IMR-90 (cell line): Measurements from ENCODE around the gene PELI1. TPM values are rescaled to one million over a fixed set of nuclear protein-coding genes. Genes with fewer than 3 reads are reported as not detected.

ENCODE experiments used
- ATAC-seq: fragments of 200-7000 bp; cut with Tn5 transposase; 2 replicates; pipeline ENCODE4 v1.9.1; 2020; ENCODE audit warnings: low read depth, mild to moderate bottlenecking, moderate library complexity
- BruUV-seq: library from RNA; stranded (reverse); fragments of 400-500 nt; replicated peaks from 2 replicates; lab custom pipeline; 2021; lab: Mats Ljungman, UMichigan
- CTCF ChIA-PET: fragments of 300-600 bp; formaldehyde crosslinking; extraction: SDS; loops from one replicate; lab custom pipeline; 2021; ENCODE audit warnings: antibody characterized with exemption; lab: Yijun Ruan, JAX
- POLR2A ChIA-PET: fragments of 300-600 bp; sonication (Branson Sonifier 250); formaldehyde crosslinking; loops from one replicate; lab custom pipeline; 2022; ENCODE audit warnings: antibody characterized with exemption; ENCODE audit not compliant: unreplicated experiment; lab: Charles Lee
- DNase-seq: peaks from one replicate; pipeline ENCODE4 v3.0.0; 2013
- H2AFZ ChIP-seq: replicated peaks from 2 replicates; pipeline ENCODE3; 2013; ENCODE audit warnings: low read length, mild to moderate bottlenecking; ENCODE audit not compliant: poor library complexity
- H2AK5ac ChIP-seq: 2 replicates; pipeline ENCODE4 v1.6.1; 2013; ENCODE audit warnings: low read depth, low read length, inconsistent platforms
- H2AK9ac ChIP-seq: replicated peaks from 2 replicates; pipeline ENCODE3; 2013; ENCODE audit warnings: mild to moderate bottlenecking, low read depth, low read length, moderate library complexity; ENCODE audit not compliant: poor library complexity
- H2BK120ac ChIP-seq: 2 replicates; pipeline ENCODE4 v1.6.1; 2013; ENCODE audit warnings: low read depth, low read length, inconsistent platforms
- H2BK15ac ChIP-seq: 3 replicates; pipeline ENCODE4 v1.6.1; 2013; ENCODE audit warnings: low read depth, low read length, inconsistent platforms
- H2BK20ac ChIP-seq: 2 replicates; pipeline ENCODE4 v1.6.1; 2013; ENCODE audit warnings: low read depth, mild to moderate bottlenecking, inconsistent platforms, low read length, moderate library complexity
- H2BK5ac ChIP-seq: 2 replicates; pipeline ENCODE4 v1.6.1; 2013; ENCODE audit warnings: mild to moderate bottlenecking, low read depth, low read length, inconsistent platforms; ENCODE audit not compliant: poor library complexity, severe bottlenecking
- H3K14ac ChIP-seq: replicated peaks from 2 replicates; pipeline ENCODE4 v1.6.1; 2013; ENCODE audit warnings: low read depth, low read length, inconsistent platforms
- H3K18ac ChIP-seq: 2 replicates; pipeline ENCODE4 v1.6.1; 2013; ENCODE audit warnings: low read depth, low read length, control low read depth
- H3K23ac ChIP-seq: 2 replicates; pipeline ENCODE4 v1.6.1; 2013; ENCODE audit warnings: low read depth, low read length, inconsistent platforms
- H3K27ac ChIP-seq: 2 replicates; pipeline ENCODE4 v1.5.1; 2013; ENCODE audit warnings: mild to moderate bottlenecking, control low read depth, low read length; ENCODE audit not compliant: insufficient read depth
- H3K27me3 ChIP-seq: 2 replicates; pipeline ENCODE4 v1.6.1; 2013; ENCODE audit warnings: low read length; ENCODE audit not compliant: control insufficient read depth, insufficient read depth
- H3K36me3 ChIP-seq: 2 replicates; pipeline ENCODE4 v1.6.1; 2013; ENCODE audit warnings: low read length, mixed read lengths; ENCODE audit not compliant: control insufficient read depth, insufficient read depth
- H3K4ac ChIP-seq: 2 replicates; pipeline ENCODE4 v1.6.1; 2013; ENCODE audit warnings: low read depth, low read length, inconsistent platforms
- H3K4me1 ChIP-seq: 2 replicates; pipeline ENCODE4 v1.6.1; 2013; ENCODE audit warnings: low read length, mixed read lengths; ENCODE audit not compliant: control insufficient read depth, insufficient read depth
- H3K4me2 ChIP-seq: 2 replicates; pipeline ENCODE4 v1.6.1; 2013; ENCODE audit warnings: low read depth, mild to moderate bottlenecking, control low read depth, low read length, moderate library complexity
- H3K4me3 ChIP-seq: 2 replicates; pipeline ENCODE4 v1.5.1; 2013; ENCODE audit warnings: low read depth, mild to moderate bottlenecking, control low read depth, low read length, moderate library complexity; ENCODE audit not compliant: insufficient read depth
- H3K56ac ChIP-seq: 2 replicates; pipeline ENCODE4 v1.6.1; 2013; ENCODE audit warnings: low read length, inconsistent platforms; ENCODE audit not compliant: insufficient read depth; ENCODE audit errors: extremely low read depth
- H3K79me1 ChIP-seq, 2 experiments: 2 replicates each; pipeline ENCODE4 v1.6.1; 2013; ENCODE audit warnings: low read length in 2 of 2, inconsistent platforms in 1 of 2, low read depth in 1 of 2
- H3K9ac ChIP-seq: 2 replicates; pipeline ENCODE4 v1.6.1; 2013; ENCODE audit warnings: low read depth, low read length, control low read depth
- H3K9me1 ChIP-seq: 2 replicates; pipeline ENCODE4 v1.6.1; 2013; ENCODE audit warnings: low read length, inconsistent platforms; ENCODE audit not compliant: insufficient read depth
- H3K9me3 ChIP-seq: 2 replicates; pipeline ENCODE4 v1.6.1; 2013; ENCODE audit warnings: low read length; ENCODE audit not compliant: control insufficient read depth, insufficient read depth
- H4K20me1 ChIP-seq: 2 replicates; pipeline ENCODE4 v1.6.1; 2013; ENCODE audit warnings: low read length, inconsistent platforms; ENCODE audit not compliant: insufficient read depth
- H4K5ac ChIP-seq: 2 replicates; pipeline ENCODE4 v1.6.1; 2013; ENCODE audit warnings: mild to moderate bottlenecking, low read depth, low read length, control low read depth
- H4K8ac ChIP-seq, 2 experiments: 2 replicates each; pipeline ENCODE4 v1.6.1; 2013; ENCODE audit warnings: low read depth in 2 of 2, low read length in 2 of 2, control low read depth in 1 of 2, inconsistent platforms in 1 of 2
- H4K91ac ChIP-seq: 2 replicates; pipeline ENCODE4 v1.6.1; 2013; ENCODE audit warnings: low read depth, low read length, inconsistent platforms; ENCODE audit not compliant: insufficient read depth
- CEBPB ChIP-seq: IDR thresholded peaks from 2 replicates; pipeline ENCODE4 v1.6.1; 2012; ENCODE audit warnings: low read depth, low read length, improper control_type of control experiment
- CHD1 ChIP-seq: IDR thresholded peaks from 2 replicates; pipeline ENCODE4 v1.6.1; 2012; ENCODE audit warnings: low read depth, low read length, improper control_type of control experiment
- CTCF ChIP-seq: conservative IDR thresholded peaks from 2 replicates; pipeline ENCODE4 v1.5.1; 2012; ENCODE audit warnings: mild to moderate bottlenecking, low read depth, low read length, improper control_type of control experiment
- ELK1 ChIP-seq: fragments of 150-350 bp; IDR thresholded peaks from 2 replicates; pipeline ENCODE4 v1.6.1; 2016; ENCODE audit warnings: low read depth, mild to moderate bottlenecking, low read length, moderate library complexity, borderline replicate concordance
- FOS ChIP-seq: fragments of 150-350 bp; IDR thresholded peaks from 2 replicates; pipeline ENCODE4 v1.6.1; 2016; ENCODE audit warnings: low read depth, low read length
- MAFK ChIP-seq: IDR thresholded peaks from 2 replicates; pipeline ENCODE4 v1.6.1; 2012; ENCODE audit warnings: low read depth, low read length, improper control_type of control experiment
- MAZ ChIP-seq: IDR thresholded peaks from 2 replicates; pipeline ENCODE4 v1.6.1; 2012; ENCODE audit warnings: low read depth, mild to moderate bottlenecking, low read length, improper control_type of control experiment, moderate library complexity, borderline replicate concordance
- MXI1 ChIP-seq: IDR thresholded peaks from 2 replicates; pipeline ENCODE4 v1.6.1; 2012; ENCODE audit warnings: low read depth, mild to moderate bottlenecking, low read length, moderate library complexity, borderline replicate concordance
- NFE2L2 ChIP-seq: fragments of 150-350 bp; IDR thresholded peaks from 2 replicates; pipeline ENCODE4 v1.6.1; 2016; ENCODE audit warnings: low read depth, mild to moderate bottlenecking, low read length
- POLR2A ChIP-seq: IDR thresholded peaks from 2 replicates; pipeline ENCODE4 v1.6.1; 2012; ENCODE audit warnings: mild to moderate bottlenecking, low read depth, low read length
- RAD21 ChIP-seq: IDR thresholded peaks from 2 replicates; pipeline ENCODE4 v1.6.1; 2012; ENCODE audit warnings: low read length, improper control_type of control experiment
- RFX5 ChIP-seq: IDR thresholded peaks from 2 replicates; pipeline ENCODE4 v1.8.0; 2012; ENCODE audit warnings: low read depth, mild to moderate bottlenecking, low read length, moderate library complexity
- SMC3 ChIP-seq: fragments of 150-350 bp; IDR thresholded peaks from 2 replicates; pipeline ENCODE4 v1.6.1; 2016; ENCODE audit warnings: low read depth, mild to moderate bottlenecking, antibody characterized with exemption, low read length, moderate library complexity
- USF2 ChIP-seq: fragments of 150-350 bp; IDR thresholded peaks from 2 replicates; pipeline ENCODE4 v1.6.1; 2017; ENCODE audit warnings: mild to moderate bottlenecking, antibody characterized with exemption, low read length, low read depth
- WGBS, 2 experiments: methylation state at CpG; one replicate each; pipeline versions ENCODE4 v1.1.5 to v1.1.7; 2013; ENCODE audit warnings: missing lambda C conversion rate in 2 of 2; ENCODE audit not compliant: insufficient read length in 1 of 2; ENCODE audit errors: extremely low coverage in 2 of 2; 5-methylcytosine and 5-hydroxymethylcytosine counted together
- dilution Hi-C: fragments of 300-500 bp; cut with HindIII; formaldehyde crosslinking; loops from one replicate; pipeline ENCODE4 v1.14.3; 2018; ENCODE audit warnings: low sequenced_read_pairs; ENCODE audit not compliant: unreplicated experiment
- in situ Hi-C: fragments of 300-500 bp; cut with MboI; formaldehyde crosslinking; loops from 3 replicates; pipeline ENCODE4 v1.14.3; 2019; ENCODE audit warnings: low sequenced_read_pairs, inconsistent platforms, mixed read lengths
- intact Hi-C: fragments of 100-400 bp; cut with micrococcal nuclease; formaldehyde crosslinking; loops from 2 replicates; pipeline ENCODE4 v1.10.0; 2022
- polyA plus RNA-seq, 3 experiments: library from polyadenylated mRNA; depleted of rRNA; stranded (reverse); fragments of >200 nt; gene quantifications; 2 replicates each; pipeline ENCODE4 v1.2.3, GENCODE V29; 2012; ENCODE audit warnings: low replicate concordance in 1 of 3
- total RNA-seq: library from RNA; depleted of rRNA; stranded (reverse); fragments of >200 nt; gene quantifications from 2 replicates; pipeline ENCODE4 v1.2.3, GENCODE V29; 2012

The PELI1 gene
- total and polyA plus RNA-seq, 2 of the 4 experiments (the other 2 are of a cell fraction) = 2.2 to 2.5 TPM

GRCh38 chr2:64104933-64105332, 39.3 kb downstream of the PELI1 start:
- no peak overlapping the region for H2BK20ac ChIP-seq
- dilution Hi-C loops = no loop called here
- no peak overlapping the region for H3K27ac ChIP-seq
- H2BK15ac ChIP-seq = no peak overlapping the region
- in situ Hi-C loops = no loop called here
- H3K56ac ChIP-seq = no peak overlapping the region
- CTCF ChIA-PET = no interaction called here
- DNase-seq = no peak
- no peak overlapping the region for H3K4me2 ChIP-seq
- no peak overlapping the region for H3K4me3 ChIP-seq
- no peak overlapping the region for H3K4ac ChIP-seq
- no peak overlapping the region for H4K91ac ChIP-seq
- H3K27me3 ChIP-seq = no peaks in the 10 kb centered on the region
- no peaks in the 10 kb centered on the region for H3K79me1 ChIP-seq
- POLR2A ChIA-PET = no interaction called here
- intact Hi-C loops = no loop called here
- no peak overlapping the region for H2BK5ac ChIP-seq
- H2BK120ac ChIP-seq = no peak overlapping the region
- no peak overlapping the region for H3K14ac ChIP-seq
- 0 out of 2 replicates have a peak, but pooled peaks cover 1% of the 10 kb centered on the region for H3K36me3 ChIP-seq
- WGBS, 2 experiments = no CpG with 5 or more reads among the region's 1 CpG
- H2AK9ac ChIP-seq = no peak overlapping the region
- no peaks in the 10 kb centered on the region for H3K9me3 ChIP-seq
- H3K18ac ChIP-seq = no peak overlapping the region
- no peaks in the 10 kb centered on the region for H3K4me1 ChIP-seq
- no peak overlapping the region for H2AFZ ChIP-seq
- H2AK5ac ChIP-seq = no peak overlapping the region
- no peak overlapping the region for H3K23ac ChIP-seq
- H4K5ac ChIP-seq = no peak overlapping the region
- no peak overlapping the region for H4K8ac ChIP-seq
- no peaks in the 10 kb centered on the region for H3K9me1 ChIP-seq
- no TSS peak for BruUV-seq
- no peak for ATAC-seq
- TF ChIP-seq CTCF = no peak
- no peak for TF ChIP-seq FOS
- no peak for TF ChIP-seq MAZ
- no peak for TF ChIP-seq RAD21
- TF ChIP-seq USF2 = no peak
- no peak for TF ChIP-seq CEBPB
- TF ChIP-seq RFX5 = no peak
- no peak for TF ChIP-seq ELK1
- no peak for TF ChIP-seq NFE2L2
- TF ChIP-seq MAFK = no peak
- TF ChIP-seq MXI1 = no peak
- TF ChIP-seq CHD1 = no peak
- no peak for TF ChIP-seq SMC3
- TF ChIP-seq POLR2A = no peak
- no peak overlapping the region for H3K9ac ChIP-seq
- no peaks in the 10 kb centered on the region for H4K20me1 ChIP-seq
